GM12878 (cell line): ENCODE measurements around the gene IFNLR1. TPM values are rescaled to one million over a fixed set of nuclear protein-coding genes. Genes with fewer than 3 reads are reported as not detected.

Experiments used
- ATAC-seq: fragments of 200-7000 bp; cut with Tn5 transposase; 3 replicates; pipeline ENCODE4 v1.9.1; 2020; ENCODE audit warnings: mild to moderate bottlenecking, moderate library complexity
- BruUV-seq: library from RNA; stranded (reverse); fragments of 400-500 nt; replicated peaks from 2 replicates; lab custom pipeline; 2021; lab: Mats Ljungman, UMichigan
- CTCF ChIA-PET: fragments of 300-600 bp; sonication (Branson Sonifier 250); formaldehyde crosslinking; extraction: SDS; loops from one replicate; lab custom pipeline; 2021; ENCODE audit warnings: inconsistent platforms; lab: Yijun Ruan, JAX
- POLR2A ChIA-PET: fragments of 350-600 bp; formaldehyde crosslinking; extraction: SDS; loops from one replicate; lab custom pipeline; 2021; ENCODE audit warnings: inconsistent platforms; lab: Charles Lee
- RAD21 ChIA-PET: fragments of 300-600 bp; sonication (Branson Sonifier 250); formaldehyde crosslinking; loops from one replicate; lab custom pipeline; 2023; ENCODE audit warnings: antibody characterized with exemption; ENCODE audit not compliant: unreplicated experiment; lab: Charles Lee
- SMC1A ChIA-PET: fragments of 300-600 bp; sonication (Branson Sonifier 250); formaldehyde crosslinking; loops from one replicate; lab custom pipeline; 2023; ENCODE audit not compliant: unreplicated experiment, uncharacterized antibody; lab: Charles Lee
- DNase-seq: peaks from one replicate; pipeline ENCODE4 v3.0.0-alpha.2; 2011; ENCODE audit warnings: low read depth, low spot score
- FAIRE-seq: peaks from 3 replicates; lab custom pipeline; 2011; peaks lifted over from hg19 to GRCh38; lab: Jason Lieb, UNC
- H2AFZ ChIP-seq: 2 replicates; pipeline ENCODE4 v1.6.0; 2011; ENCODE audit warnings: low read depth, low read length, control low read depth; ENCODE audit not compliant: control insufficient read depth
- H3K27ac ChIP-seq: 2 replicates; pipeline ENCODE4 v1.5.1; 2011; ENCODE audit warnings: control low read depth; ENCODE audit not compliant: control insufficient read depth, insufficient read depth
- H3K27me3 ChIP-seq, 2 experiments: replicated peaks in 1 of 2; 2 replicates each; pipeline versions ENCODE4 v1.6.0 to v1.6.1; 2011; ENCODE audit warnings: low read length in 1 of 2; ENCODE audit not compliant: control insufficient read depth in 2 of 2, insufficient read depth in 2 of 2
- H3K36me3 ChIP-seq, 2 experiments: 2 replicates each; pipeline ENCODE4 v1.5.1; 2011; ENCODE audit warnings: low read length in 1 of 2; ENCODE audit not compliant: control insufficient read depth in 2 of 2, insufficient read depth in 2 of 2
- H3K4me1 ChIP-seq: 2 replicates; pipeline ENCODE4 v1.6.1; 2011; ENCODE audit warnings: mild to moderate bottlenecking, low read length, moderate library complexity, mixed read lengths; ENCODE audit not compliant: control insufficient read depth, insufficient read depth
- H3K4me2 ChIP-seq: 2 replicates; pipeline ENCODE4 v1.6.0; 2011; ENCODE audit warnings: control low read depth; ENCODE audit not compliant: control insufficient read depth, insufficient read depth
- H3K4me3 ChIP-seq: fragments of 200-600 bp; sonication (generic); 2 replicates; pipeline ENCODE4 v1.5.1; 2016
- H3K79me2 ChIP-seq: 2 replicates; pipeline ENCODE4 v1.6.0; 2011; ENCODE audit warnings: low read length; ENCODE audit not compliant: control insufficient read depth, insufficient read depth
- H3K9ac ChIP-seq: 2 replicates; pipeline ENCODE4 v1.8.0; 2011; ENCODE audit warnings: low read length, control low read depth, mixed read lengths; ENCODE audit not compliant: control insufficient read depth, insufficient read depth
- H3K9me3 ChIP-seq: replicated peaks from 3 replicates; pipeline ENCODE4 v1.5.1; 2011; ENCODE audit warnings: mild to moderate bottlenecking, low read length; ENCODE audit not compliant: control insufficient read depth, insufficient read depth
- H4K20me1 ChIP-seq: 2 replicates; pipeline ENCODE4 v1.6.0; 2011; ENCODE audit not compliant: control insufficient read depth, insufficient read depth
- BRCA1 ChIP-seq: IDR thresholded peaks from 2 replicates; pipeline ENCODE4 v1.6.1; 2011; ENCODE audit warnings: low read depth, low read length, improper control_type of control experiment
- CBX3 ChIP-seq: fragments of 200-600 bp; sonication (generic); IDR thresholded peaks from 2 replicates; pipeline ENCODE4 v1.6.1; 2016; ENCODE audit warnings: low read depth, borderline replicate concordance
- DPF2 ChIP-seq: fragments of 450-650 bp; IDR thresholded peaks from 2 replicates; pipeline ENCODE4 v1.6.1; 2017; ENCODE audit warnings: mild to moderate bottlenecking
- IKZF1 ChIP-seq: fragments of 450-650 bp; conservative IDR thresholded peaks from 2 replicates; pipeline ENCODE4 v1.6.1; 2017; ENCODE audit warnings: antibody characterized with exemption, mild to moderate bottlenecking
- KDM1A ChIP-seq: fragments of 200-600 bp; sonication (generic); IDR thresholded peaks from 2 replicates; pipeline ENCODE4 v1.6.1; 2016; ENCODE audit warnings: borderline replicate concordance
- MEF2A ChIP-seq: IDR thresholded peaks from 2 replicates; pipeline ENCODE4 v1.6.1; 2011; ENCODE audit warnings: low read depth, mild to moderate bottlenecking, low read length, moderate library complexity; ENCODE audit not compliant: insufficient read depth
- NFXL1 ChIP-seq: fragments of 450-650 bp; IDR thresholded peaks from 2 replicates; pipeline ENCODE4 v1.6.1; 2017; ENCODE audit warnings: antibody characterized with exemption, mild to moderate bottlenecking, borderline replicate concordance
- NFYA ChIP-seq: IDR thresholded peaks from 2 replicates; pipeline ENCODE4 v1.6.1; 2011; ENCODE audit warnings: low read depth, mild to moderate bottlenecking, low read length, improper control_type of control experiment, borderline replicate concordance
- RELA ChIP-seq: fragments of 450-650 bp; IDR thresholded peaks from 2 replicates; pipeline ENCODE4 v1.8.0; 2014; ENCODE audit warnings: borderline replicate concordance; ENCODE audit not compliant: partially characterized antibody
- SIN3A ChIP-seq: IDR thresholded peaks from 2 replicates; pipeline ENCODE4 v1.6.1; 2012; ENCODE audit warnings: low read depth, low read length, improper control_type of control experiment
- SUPT20H ChIP-seq: IDR thresholded peaks from 2 replicates; pipeline ENCODE4 v1.6.1; 2011; ENCODE audit warnings: low read depth, mild to moderate bottlenecking, low read length, moderate library complexity, borderline replicate concordance; ENCODE audit not compliant: control insufficient read depth
- ZBED1 ChIP-seq: IDR thresholded peaks from 2 replicates; pipeline ENCODE4 v1.6.1; 2016; ENCODE audit warnings: borderline replicate concordance
- ZNF622 ChIP-seq: fragments of 450-650 bp; IDR thresholded peaks from 2 replicates; pipeline ENCODE4 v1.6.1; 2017; ENCODE audit warnings: mild to moderate bottlenecking, inconsistent platforms
- WGBS: methylation state at CpG from one replicate; pipeline ENCODE4 v1.1.6; 2016; ENCODE audit warnings: low lambda C conversion rate; ENCODE audit not compliant: insufficient replicate concordance, insufficient coverage; ENCODE audit errors: missing lambda C conversion rate; 5-methylcytosine and 5-hydroxymethylcytosine counted together
- in situ Hi-C: fragments of 300-500 bp; cut with MboI; formaldehyde crosslinking; loops from 9 replicates; pipeline ENCODE4 v1.14.3; 2018; ENCODE audit warnings: mixed read lengths
- intact Hi-C: fragments of 100-400 bp; cut with micrococcal nuclease; formaldehyde crosslinking; loops from one replicate; pipeline ENCODE4 v1.14.2; 2022; ENCODE audit not compliant: unreplicated experiment
- polyA plus RNA-seq, 11 experiments: library from polyadenylated mRNA; depleted of rRNA in 4 of 11; unstranded in 6 of 11; stranded (reverse) in 5 of 11; fragments of >200 nt; fragmentation: Nextera tagmentation in 4 of 11; fragmentation: Illumina TruSeq in 1 of 11; extraction: Ambion mirVana in 4 of 11; extraction: Trizol in 1 of 11; gene quantifications; 1 replicate in 1 of 11; 2 replicates in 10 of 11; pipeline versions ENCODE4 v1.2.1 to v1.2.3, GENCODE V29; 2011 to 2016; ENCODE audit warnings: inconsistent platforms in 2 of 11, missing spikeins in 2 of 11, low read depth in 1 of 11
- total RNA-seq, 4 experiments: library from RNA; depleted of rRNA in 3 of 4; stranded (reverse); fragments of >200 nt in 3 of 4; fragmentation: Illumina TruSeq in 1 of 4; extraction: Trizol in 1 of 4; gene quantifications; 2 replicates each; pipeline versions ENCODE4 v1.2.1 to v1.2.3, GENCODE V29; 2013 to 2021
- TF ChIP-seq, protein P1 (sequence below): fragments of 450-650 bp; IDR thresholded peaks from 2 replicates; pipeline ENCODE4 v1.6.1; 2017; ENCODE audit warnings: borderline replicate concordance
- TF ChIP-seq, protein P2 (sequence below): fragments of 150-350 bp; IDR thresholded peaks from 2 replicates; pipeline ENCODE4 v1.6.1; 2016; ENCODE audit warnings: low read depth, low read length
- TF ChIP-seq, protein P3 (sequence below): IDR thresholded peaks from 2 replicates; pipeline ENCODE4 v1.6.1; 2011; ENCODE audit warnings: borderline replicate concordance, low read depth, mild to moderate bottlenecking, moderate library complexity, low read length; ENCODE audit not compliant: insufficient read depth, poor library complexity, severe bottlenecking
- TF ChIP-seq, protein P4 (sequence below): IDR thresholded peaks from 2 replicates; pipeline ENCODE4 v1.6.1; 2011; ENCODE audit warnings: borderline replicate concordance, low read depth, mild to moderate bottlenecking, moderate library complexity, mixed read lengths, low read length; ENCODE audit not compliant: insufficient read depth; ENCODE audit errors: extremely low read length

Gene IFNLR1
- total and polyA plus RNA-seq, 10 of the 15 experiments (the other 5 are each of a cell fraction or from before 2014, with no cell fraction given) = 0.31 to 5.6 (median 3.9) TPM

DNA sequence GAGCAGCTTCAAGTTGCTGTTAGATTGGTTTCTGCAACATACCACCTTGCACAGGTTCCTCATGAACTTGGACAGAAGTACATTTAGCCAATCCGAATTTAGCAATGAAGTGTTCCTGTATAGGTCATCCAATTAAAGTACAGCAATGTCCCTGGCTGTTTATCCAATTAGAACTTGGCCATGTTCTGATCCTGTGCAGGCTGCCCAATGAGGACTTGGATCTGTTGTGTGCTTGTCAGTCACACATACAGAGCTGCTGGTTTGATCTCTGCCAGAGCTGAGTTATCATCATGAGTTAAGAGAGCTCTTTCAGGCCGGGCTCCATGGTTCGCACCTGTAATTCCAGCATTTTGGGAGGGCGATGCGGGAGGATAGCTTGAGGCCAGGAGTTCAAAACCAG lies 22.0 kb upstream of the IFNLR1 start:
- no peak overlapping the region for H3K9ac ChIP-seq
- no peaks in the 10 kb centered on the region; the same call in 1 of the 2 replicates for H4K20me1 ChIP-seq
- DNase-seq = no peak
- no peaks in the 10 kb centered on the region for H3K79me2 ChIP-seq
- no peak for ATAC-seq
- H3K9me3 ChIP-seq = peaks cover 2% of the 10 kb centered on the region; the same call in 1 of the 3 replicates
- 82% methylated on average over 5 of the region's 5 CpGs for WGBS
- FAIRE-seq = no peak
- intact Hi-C loops = no loop called here
- no peak overlapping the region for H3K4me3 ChIP-seq
- in situ Hi-C loops = no loop called here
- ChIA-PET POLR2A (no interaction called here), CTCF (interaction anchor here (0.7 to 7.3 kb wide), 3 partner anchors 57 to 183 kb away, joined by 3 to 102 read pairs (median 3); no protein-coding TSS in a partner anchor), SMC1A (interaction anchor here (1.3 kb wide), 1 partner anchor 182 kb away, joined by 3 read pairs; no protein-coding TSS in a partner anchor), RAD21 (no interaction called here)
- H2AFZ ChIP-seq = no peak overlapping the region
- H3K27ac ChIP-seq = no peak overlapping the region
- BruUV-seq = no TSS peak
- no peak for TF ChIP-seq NFXL1
- no peak for TF ChIP-seq KDM1A
- no peak for TF ChIP-seq SUPT20H
- TF ChIP-seq NFYA = no peak
- TF ChIP-seq, protein P1, sequence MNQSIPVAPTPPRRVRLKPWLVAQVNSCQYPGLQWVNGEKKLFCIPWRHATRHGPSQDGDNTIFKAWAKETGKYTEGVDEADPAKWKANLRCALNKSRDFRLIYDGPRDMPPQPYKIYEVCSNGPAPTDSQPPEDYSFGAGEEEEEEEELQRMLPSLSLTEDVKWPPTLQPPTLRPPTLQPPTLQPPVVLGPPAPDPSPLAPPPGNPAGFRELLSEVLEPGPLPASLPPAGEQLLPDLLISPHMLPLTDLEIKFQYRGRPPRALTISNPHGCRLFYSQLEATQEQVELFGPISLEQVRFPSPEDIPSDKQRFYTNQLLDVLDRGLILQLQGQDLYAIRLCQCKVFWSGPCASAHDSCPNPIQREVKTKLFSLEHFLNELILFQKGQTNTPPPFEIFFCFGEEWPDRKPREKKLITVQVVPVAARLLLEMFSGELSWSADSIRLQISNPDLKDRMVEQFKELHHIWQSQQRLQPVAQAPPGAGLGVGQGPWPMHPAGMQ = no peak
- TF ChIP-seq, protein P2, sequence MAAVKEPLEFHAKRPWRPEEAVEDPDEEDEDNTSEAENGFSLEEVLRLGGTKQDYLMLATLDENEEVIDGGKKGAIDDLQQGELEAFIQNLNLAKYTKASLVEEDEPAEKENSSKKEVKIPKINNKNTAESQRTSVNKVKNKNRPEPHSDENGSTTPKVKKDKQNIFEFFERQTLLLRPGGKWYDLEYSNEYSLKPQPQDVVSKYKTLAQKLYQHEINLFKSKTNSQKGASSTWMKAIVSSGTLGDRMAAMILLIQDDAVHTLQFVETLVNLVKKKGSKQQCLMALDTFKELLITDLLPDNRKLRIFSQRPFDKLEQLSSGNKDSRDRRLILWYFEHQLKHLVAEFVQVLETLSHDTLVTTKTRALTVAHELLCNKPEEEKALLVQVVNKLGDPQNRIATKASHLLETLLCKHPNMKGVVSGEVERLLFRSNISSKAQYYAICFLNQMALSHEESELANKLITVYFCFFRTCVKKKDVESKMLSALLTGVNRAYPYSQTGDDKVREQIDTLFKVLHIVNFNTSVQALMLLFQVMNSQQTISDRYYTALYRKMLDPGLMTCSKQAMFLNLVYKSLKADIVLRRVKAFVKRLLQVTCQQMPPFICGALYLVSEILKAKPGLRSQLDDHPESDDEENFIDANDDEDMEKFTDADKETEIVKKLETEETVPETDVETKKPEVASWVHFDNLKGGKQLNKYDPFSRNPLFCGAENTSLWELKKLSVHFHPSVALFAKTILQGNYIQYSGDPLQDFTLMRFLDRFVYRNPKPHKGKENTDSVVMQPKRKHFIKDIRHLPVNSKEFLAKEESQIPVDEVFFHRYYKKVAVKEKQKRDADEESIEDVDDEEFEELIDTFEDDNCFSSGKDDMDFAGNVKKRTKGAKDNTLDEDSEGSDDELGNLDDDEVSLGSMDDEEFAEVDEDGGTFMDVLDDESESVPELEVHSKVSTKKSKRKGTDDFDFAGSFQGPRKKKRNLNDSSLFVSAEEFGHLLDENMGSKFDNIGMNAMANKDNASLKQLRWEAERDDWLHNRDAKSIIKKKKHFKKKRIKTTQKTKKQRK = no peak
- TF ChIP-seq, protein P3, sequence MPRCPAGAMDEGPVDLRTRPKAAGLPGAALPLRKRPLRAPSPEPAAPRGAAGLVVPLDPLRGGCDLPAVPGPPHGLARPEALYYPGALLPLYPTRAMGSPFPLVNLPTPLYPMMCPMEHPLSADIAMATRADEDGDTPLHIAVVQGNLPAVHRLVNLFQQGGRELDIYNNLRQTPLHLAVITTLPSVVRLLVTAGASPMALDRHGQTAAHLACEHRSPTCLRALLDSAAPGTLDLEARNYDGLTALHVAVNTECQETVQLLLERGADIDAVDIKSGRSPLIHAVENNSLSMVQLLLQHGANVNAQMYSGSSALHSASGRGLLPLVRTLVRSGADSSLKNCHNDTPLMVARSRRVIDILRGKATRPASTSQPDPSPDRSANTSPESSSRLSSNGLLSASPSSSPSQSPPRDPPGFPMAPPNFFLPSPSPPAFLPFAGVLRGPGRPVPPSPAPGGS = no peak
- TF ChIP-seq DPF2 = no peak
- TF ChIP-seq CBX3 = no peak
- TF ChIP-seq BRCA1 = no peak
- no peak for TF ChIP-seq IKZF1
- TF ChIP-seq RELA = no peak
- TF ChIP-seq, protein P4, sequence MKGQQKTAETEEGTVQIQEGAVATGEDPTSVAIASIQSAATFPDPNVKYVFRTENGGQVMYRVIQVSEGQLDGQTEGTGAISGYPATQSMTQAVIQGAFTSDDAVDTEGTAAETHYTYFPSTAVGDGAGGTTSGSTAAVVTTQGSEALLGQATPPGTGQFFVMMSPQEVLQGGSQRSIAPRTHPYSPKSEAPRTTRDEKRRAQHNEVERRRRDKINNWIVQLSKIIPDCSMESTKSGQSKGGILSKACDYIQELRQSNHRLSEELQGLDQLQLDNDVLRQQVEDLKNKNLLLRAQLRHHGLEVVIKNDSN = no peak
- TF ChIP-seq SIN3A = no peak
- TF ChIP-seq ZBED1 = no peak
- TF ChIP-seq MEF2A = no peak
- no peak for TF ChIP-seq ZNF622
- no peaks in the 10 kb centered on the region for H3K36me3 ChIP-seq
- no peak overlapping the region for H3K4me2 ChIP-seq
- no peaks in the 10 kb centered on the region; a peak in 1 of 4 replicates for H3K27me3 ChIP-seq
- H3K4me1 ChIP-seq = peaks cover 4% of the 10 kb centered on the region
